ELF-1 (cell line): Measurements from ENCODE around the gene BAG1.

Experiments used
- DNase-seq: peaks from one replicate; pipeline ENCODE4 v3.0.0-alpha.2; 2016; ENCODE audit warnings: low read depth, low spot score

The BAG1 gene

DNA sequence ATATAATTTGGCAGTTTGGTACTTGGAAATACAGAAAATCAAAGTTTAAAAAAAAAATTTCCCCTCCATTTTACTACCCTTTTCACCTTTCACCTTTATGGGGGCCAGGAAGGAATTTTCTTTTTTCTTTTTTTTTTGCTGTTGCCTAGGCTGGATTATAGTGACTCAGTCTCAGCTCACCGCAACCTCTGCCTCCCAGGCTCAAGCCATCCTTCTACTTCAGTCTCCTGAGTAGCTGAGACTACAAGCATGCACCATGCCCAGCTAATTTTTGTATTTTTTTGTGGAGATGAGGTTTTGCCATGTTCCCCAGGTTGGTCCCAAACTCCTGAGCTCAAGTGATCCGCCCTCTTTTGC, 9.4 kb upstream of the BAG1 start:
- DNase-seq, result no peak

- DNase-seq, result no peak
Observed at GRCh38 chr9:33273266-33273971, 8.9 kb upstream of the BAG1 start.

GRCh38 chr9:33272061-33272460, 7.6 kb upstream of the BAG1 start:
- no peak for DNase-seq

- DNase-seq, result no peak
Observed at GRCh38 chr9:33270146-33270545, 5.6 kb upstream of the BAG1 start.

DNA sequence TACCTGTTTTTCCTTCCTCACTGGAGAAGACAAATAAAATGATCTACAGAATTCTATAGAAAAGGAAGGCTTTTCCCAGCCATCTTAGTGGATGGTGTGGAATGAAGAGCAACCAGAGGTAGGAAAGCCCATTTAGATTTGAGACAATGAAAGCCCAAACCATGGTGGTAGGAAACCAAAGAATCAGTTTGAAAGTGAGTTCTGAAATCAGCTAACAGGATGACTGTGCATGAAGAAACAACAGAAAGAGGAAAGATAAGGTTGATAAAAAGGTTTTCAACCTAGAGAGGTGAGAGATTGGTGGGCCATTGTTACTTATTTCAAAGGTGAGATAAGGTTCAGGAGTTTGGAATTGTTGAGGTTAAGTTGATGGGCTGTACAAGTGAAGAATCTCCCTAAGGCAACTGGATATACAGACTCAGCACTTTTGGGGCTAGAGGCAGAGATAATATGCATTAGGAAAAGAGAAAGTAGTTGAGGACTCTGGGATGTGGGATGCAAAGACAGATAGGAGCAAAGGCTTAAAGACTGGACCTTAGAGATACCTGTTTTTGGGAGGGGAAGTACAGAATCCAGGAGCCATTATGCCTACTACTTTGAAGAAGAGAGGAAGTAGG, 2.8 kb upstream of the BAG1 start:
- DNase-seq, result no peak

- no peak for DNase-seq
Observed at GRCh38 chr9:33265211-33265865, 830 bp upstream of the BAG1 start.

DNA sequence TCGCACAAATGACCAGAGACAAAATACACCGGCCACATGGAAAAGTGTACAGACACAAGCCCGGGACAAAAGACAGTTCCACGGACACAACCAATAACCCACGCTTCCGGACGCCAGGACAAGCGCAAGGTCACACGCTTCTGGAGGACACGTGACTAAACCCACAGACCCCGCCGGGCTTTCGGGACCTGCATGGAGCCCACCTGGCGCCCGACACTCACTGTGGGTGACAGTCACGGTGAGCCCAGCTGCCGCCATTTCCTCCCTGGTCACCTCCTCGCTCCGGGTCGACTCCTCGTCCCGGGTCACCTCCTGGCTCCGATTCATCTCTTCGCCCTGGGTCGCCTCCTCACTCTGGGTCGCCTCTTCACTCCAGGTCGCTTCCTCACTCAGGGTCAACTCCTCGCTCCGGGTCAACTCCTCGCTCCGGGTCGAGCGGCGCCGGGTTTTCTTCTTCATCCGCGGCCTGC, 470 bp downstream of the BAG1 start:
- DNase-seq, result no peak

DNA sequence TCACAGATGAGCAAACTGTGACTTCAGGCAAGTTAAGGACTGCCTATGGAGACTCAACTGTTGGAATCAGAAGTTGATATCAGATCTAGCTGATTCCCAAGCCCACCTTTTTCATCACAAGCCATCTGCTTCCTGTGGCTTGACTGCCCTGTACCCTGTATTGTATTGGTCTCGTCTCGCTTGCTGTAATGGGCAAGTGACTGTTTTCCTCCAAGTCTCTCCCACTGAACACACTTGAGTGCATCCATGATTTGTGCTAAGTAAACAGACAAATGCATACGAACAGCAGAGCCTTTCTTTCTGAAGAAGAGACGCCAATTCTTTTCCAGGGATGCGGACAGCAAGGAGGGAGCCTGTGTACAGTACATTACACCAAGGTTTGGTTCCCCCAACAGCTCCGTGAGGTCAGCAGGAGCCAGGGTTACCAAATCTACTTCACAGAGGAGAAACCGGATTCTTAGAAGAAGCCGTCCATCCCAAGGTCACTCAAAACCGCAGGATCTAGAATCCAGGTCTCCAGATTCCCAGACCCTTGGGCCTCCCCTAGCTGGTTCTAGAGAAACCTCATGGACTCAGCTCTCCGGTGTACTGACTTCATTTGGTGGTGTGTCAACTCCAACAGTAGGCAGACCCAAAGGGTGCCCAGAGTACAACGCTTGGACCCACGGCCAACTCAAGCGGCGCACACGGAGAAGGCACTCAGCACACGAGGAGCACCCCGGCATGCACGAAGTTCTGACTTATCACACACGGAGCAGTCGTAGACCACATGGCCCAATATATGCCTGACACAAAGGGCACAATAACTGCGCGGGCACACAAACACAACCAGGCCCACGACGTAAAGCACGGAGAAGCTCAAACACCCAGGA, 1.1 kb downstream of the BAG1 start:
- DNase-seq, result peak; percentile 44

- DNase-seq, result no peak
Observed at GRCh38 chr9:33260372-33260771, 4.1 kb downstream of the BAG1 start.

DNA sequence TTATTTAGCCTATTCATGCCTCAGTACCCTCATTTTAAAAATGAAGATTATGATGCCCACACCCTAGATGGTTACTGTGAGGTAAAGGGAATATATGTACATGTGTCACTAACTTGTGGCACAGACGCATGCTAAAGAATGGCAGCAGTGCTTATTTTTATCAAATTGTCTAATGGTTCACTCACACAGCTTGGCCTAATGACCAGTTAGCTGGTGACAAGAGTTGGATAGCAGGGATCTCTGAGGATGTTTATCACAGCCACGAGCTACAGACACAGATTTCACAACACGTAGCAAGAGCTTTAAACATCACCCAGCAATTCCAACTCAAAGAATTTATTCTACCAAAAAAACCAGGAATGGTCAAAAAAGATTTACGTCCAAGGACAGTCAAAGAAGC, 7.2 kb downstream of the BAG1 start:
- DNase-seq, result no peak

DNA sequence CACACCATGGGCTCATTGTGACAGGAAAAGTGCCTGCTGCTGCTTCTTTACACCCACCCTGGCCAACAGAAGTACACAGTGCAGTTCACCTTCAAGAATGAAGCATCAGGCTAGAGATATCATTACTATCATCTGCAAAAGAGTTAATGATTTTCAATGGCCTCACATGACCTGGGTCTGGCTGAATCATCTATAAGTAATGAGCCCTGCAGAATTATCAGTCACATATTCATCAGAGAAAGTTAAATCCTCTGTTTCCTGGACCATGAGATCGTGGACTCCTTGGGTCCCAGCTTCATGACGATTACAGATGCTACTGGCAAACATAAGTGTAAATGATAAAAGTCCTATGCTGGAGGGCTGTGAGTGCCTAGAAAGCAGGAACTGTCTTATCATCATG, 8.3 kb downstream of the BAG1 start:
- DNase-seq, result no peak

DNA sequence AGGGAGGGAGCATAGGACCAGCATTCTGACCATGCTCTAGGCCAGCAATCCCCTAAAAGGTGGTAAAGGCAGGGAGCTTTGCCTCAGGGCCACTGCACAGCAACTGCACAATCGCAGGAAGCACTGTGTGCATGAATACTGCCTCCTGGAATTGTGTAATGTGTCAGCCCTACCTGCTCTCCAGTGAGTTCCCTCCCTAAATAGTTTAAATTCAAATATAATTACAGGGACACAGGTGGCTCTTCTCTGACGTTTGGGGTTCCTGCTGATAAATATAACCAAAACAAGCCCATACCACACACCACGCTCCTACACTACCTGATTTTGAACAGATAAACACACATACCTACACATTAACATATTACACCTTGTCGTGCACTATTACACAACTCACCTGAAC, 9.0 kb downstream of the BAG1 start:
- no peak for DNase-seq

DNA sequence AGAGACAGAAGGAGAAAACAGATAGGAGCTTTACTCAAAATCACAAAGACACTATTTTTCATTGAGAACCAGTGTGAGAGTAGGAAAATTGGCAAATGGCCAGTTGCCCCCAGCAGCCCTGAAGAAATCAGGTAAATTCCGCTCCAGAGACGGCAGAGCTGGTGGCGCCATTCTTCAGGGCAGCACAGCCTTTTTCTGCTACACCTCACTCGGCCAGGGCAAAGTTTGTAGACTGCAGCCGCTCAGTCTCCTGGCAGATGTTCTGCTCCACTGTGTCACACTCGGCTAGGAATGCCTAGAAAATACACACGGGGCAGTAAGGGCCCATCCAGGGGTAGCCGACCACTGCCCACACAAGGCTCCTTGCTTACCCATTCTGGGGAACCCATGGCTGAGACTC, 9.5 kb downstream of the BAG1 start:
- DNase-seq, result no peak

- DNase-seq, result no peak
Observed at GRCh38 chr9:33254211-33254610, 10.3 kb downstream of the BAG1 start.

DNA sequence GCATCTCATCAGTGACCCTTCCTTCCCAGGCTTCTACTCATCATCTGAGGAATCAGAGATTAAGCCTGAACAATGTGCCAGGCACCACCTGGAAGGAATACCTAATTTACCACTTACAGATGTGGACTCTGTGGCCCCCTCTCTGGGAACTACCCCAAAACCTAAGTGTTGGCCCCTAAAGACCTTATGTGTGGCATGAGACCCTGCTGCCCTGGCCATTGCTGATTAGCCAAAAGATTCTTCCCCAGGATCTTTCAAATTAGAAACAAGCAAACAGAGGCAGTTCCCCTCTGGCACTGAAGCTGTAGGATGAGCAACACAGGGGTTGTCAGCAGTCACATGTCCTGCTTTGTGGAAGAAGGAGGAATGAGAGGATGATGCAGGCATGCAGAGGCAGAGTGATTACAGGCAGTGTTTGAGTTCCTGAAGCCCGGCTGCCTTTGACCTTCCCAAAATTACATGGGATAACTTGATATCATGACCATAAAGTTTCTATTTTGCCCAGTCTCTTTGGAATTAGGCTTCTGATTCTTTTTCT, 14.0 kb downstream of the BAG1 start:
- DNase-seq, result no peak

GRCh38 chr9:33249983-33250382, 14.5 kb downstream of the BAG1 start:
- no peak for DNase-seq

- DNase-seq, result no peak
Observed at GRCh38 chr9:33249087-33249658, 15.3 kb downstream of the BAG1 start.

- no peak for DNase-seq
Observed at GRCh38 chr9:33248606-33249005, 15.9 kb downstream of the BAG1 start.

DNA sequence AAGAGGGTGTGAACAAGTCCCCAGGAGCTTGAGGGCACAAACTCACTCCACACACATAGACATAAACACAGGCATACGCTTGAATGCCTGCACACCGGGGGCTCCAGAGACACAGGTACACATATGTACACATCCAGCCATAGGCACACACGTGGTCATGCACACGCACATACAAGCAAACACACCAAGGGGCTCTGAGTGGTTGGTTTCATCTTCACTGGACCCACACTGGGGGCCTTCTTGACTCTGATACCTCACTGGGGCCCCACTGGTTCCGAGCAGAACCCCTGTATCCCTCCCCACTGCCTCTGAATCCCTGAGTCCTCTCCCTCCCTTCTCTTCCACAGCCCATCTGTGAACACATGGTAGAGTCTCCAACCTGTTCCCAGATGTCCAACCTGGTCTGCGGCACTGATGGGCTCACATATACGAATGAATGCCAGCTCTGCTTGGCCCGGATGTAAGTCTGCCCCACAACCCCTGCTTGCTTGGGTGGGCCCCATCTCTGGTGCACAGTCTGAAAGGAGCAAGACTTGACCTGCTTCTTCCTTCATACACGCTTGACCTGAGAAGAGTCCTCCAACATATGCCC, 18.1 kb downstream of the BAG1 start:
- DNase-seq, result no peak

DNA sequence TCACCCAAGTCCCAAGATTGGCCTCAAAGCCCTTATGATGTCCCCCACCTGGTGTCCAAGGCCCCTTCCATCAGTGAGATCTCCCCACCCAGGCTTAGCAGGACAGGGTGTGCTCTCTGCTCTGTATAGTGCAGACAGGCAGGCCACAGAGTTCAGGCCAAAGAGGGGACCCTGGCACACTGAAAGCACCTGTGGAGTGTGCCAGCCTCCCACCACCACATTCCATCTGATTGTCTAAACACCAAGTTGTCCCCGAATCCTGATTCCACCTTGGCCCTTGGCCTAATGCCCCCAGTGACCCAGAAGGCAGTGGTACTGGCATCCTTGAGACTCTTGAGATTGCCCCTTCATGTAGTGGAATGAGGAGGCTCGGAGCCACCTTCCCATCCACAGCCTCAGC, 19.2 kb downstream of the BAG1 start:
- DNase-seq, result no peak

DNA sequence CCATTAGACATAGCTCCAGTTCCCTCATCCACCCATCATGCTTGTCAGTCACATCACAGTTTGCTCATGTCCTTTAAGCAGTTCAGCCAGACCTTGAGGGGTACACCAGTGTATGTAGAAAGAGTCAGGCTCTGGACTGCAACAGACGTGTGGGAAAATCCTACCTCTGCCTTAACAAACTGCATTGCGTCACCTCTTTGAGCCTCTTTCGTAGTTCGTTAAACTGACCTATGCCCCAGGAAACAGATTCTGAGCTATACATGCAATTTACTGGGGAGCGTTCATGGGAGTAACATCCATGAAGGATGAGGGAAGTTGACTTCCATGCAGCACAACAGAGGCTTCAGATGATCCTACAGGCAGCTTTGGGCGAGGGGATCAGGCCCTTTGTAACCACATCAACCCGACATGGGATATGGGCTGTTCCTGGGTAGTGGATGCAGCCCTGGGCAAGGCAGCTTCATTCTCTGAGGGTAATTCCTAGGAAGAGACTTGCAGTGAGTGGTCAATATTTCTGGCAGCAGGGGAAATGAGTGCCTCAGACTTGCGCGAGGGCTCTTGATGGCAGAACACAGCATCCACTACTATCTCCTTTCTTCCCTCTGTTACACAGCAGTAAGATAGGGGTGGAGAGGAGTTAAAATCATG, 20.2 kb downstream of the BAG1 start:
- DNase-seq, result no peak
